H9 (cell line): ENCODE data around the gene DCHS2. TPM values are rescaled to one million over a fixed set of nuclear protein-coding genes. Genes with fewer than 3 reads are reported as not detected.

Source experiments
- DNase-seq: peaks from one replicate; pipeline ENCODE4 v3.0.0-alpha.2; 2017
- H2AFZ ChIP-seq: one replicate; pipeline ENCODE4 v1.6.1; 2013; ENCODE audit warnings: mild to moderate bottlenecking, low read length, control low read depth, moderate library complexity
- H2AK5ac ChIP-seq: 2 replicates; pipeline ENCODE4 v1.6.1; 2013; ENCODE audit warnings: low read length, control low read depth, mixed read lengths; ENCODE audit not compliant: insufficient read length
- H2BK120ac ChIP-seq: one replicate; pipeline ENCODE4 v1.6.1; 2013; ENCODE audit warnings: low read depth, mild to moderate bottlenecking, low read length, control low read depth, inconsistent platforms; ENCODE audit not compliant: poor library complexity, severe bottlenecking
- H2BK12ac ChIP-seq: 2 replicates; pipeline ENCODE4 v1.6.1; 2013; ENCODE audit warnings: low read length, control low read depth, mixed read lengths, low read depth; ENCODE audit not compliant: insufficient read length
- H2BK15ac ChIP-seq: 2 replicates; pipeline ENCODE4 v1.6.1; 2013; ENCODE audit warnings: low read depth, low read length, control low read depth
- H2BK20ac ChIP-seq: one replicate; pipeline ENCODE4 v1.6.1; 2013; ENCODE audit warnings: low read depth, mild to moderate bottlenecking, low read length, control low read depth, inconsistent platforms; ENCODE audit not compliant: poor library complexity, severe bottlenecking
- H2BK5ac ChIP-seq: 2 replicates; pipeline ENCODE4 v1.6.1; 2013; ENCODE audit warnings: low read length, control low read depth, mixed read lengths; ENCODE audit not compliant: insufficient read length
- H3K14ac ChIP-seq: 2 replicates; pipeline ENCODE4 v1.6.1; 2013; ENCODE audit warnings: low read length, control low read depth; ENCODE audit not compliant: insufficient read depth
- H3K18ac ChIP-seq: 2 replicates; pipeline ENCODE4 v1.6.1; 2013; ENCODE audit warnings: low read depth, mild to moderate bottlenecking, mixed read lengths, low read length, control low read depth; ENCODE audit not compliant: insufficient read length
- H3K23ac ChIP-seq: 2 replicates; pipeline ENCODE4 v1.6.1; 2013; ENCODE audit warnings: low read length, control low read depth, mixed read lengths, low read depth; ENCODE audit not compliant: insufficient read length
- H3K23me2 ChIP-seq: 2 replicates; pipeline ENCODE4 v1.6.1; 2013; ENCODE audit warnings: low read depth, mild to moderate bottlenecking, mixed read lengths, low read length, control low read depth; ENCODE audit not compliant: insufficient read length, poor library complexity, severe bottlenecking
- H3K27ac ChIP-seq: 2 replicates; pipeline ENCODE4 v1.5.1; 2013; ENCODE audit warnings: low read length, control low read depth, mixed read lengths, low read depth; ENCODE audit not compliant: insufficient read length
- H3K27me3 ChIP-seq: 2 replicates; pipeline ENCODE4 v1.6.1; 2013; ENCODE audit warnings: low read length, control low read depth, inconsistent platforms; ENCODE audit not compliant: insufficient read depth
- H3K4ac ChIP-seq: 2 replicates; pipeline ENCODE4 v1.6.1; 2013; ENCODE audit warnings: low read depth, mild to moderate bottlenecking, control low read depth, inconsistent platforms, low read length, moderate library complexity
- H3K4me1 ChIP-seq: 2 replicates; pipeline ENCODE4 v1.6.1; 2013; ENCODE audit warnings: low read length, control low read depth, inconsistent platforms; ENCODE audit not compliant: insufficient read depth
- H3K4me2 ChIP-seq: 2 replicates; pipeline ENCODE4 v1.6.1; 2013; ENCODE audit warnings: low read length, control low read depth, mixed read lengths; ENCODE audit not compliant: insufficient read length, insufficient read depth
- H3K56ac ChIP-seq: 2 replicates; pipeline ENCODE4 v1.6.1; 2013; ENCODE audit warnings: low read depth, mild to moderate bottlenecking, mixed read lengths, low read length, control low read depth; ENCODE audit not compliant: insufficient read length
- H3K79me1 ChIP-seq: 2 replicates; pipeline ENCODE4 v1.6.1; 2013; ENCODE audit warnings: low read depth, mild to moderate bottlenecking, moderate library complexity, low read length, control low read depth, inconsistent platforms; ENCODE audit not compliant: insufficient read depth, poor library complexity, severe bottlenecking
- H3K79me2 ChIP-seq: 2 replicates; pipeline ENCODE4 v1.6.1; 2013; ENCODE audit warnings: low read length, control low read depth, inconsistent platforms; ENCODE audit not compliant: insufficient read depth
- H3K9ac ChIP-seq: 2 replicates; pipeline ENCODE4 v1.6.1; 2013; ENCODE audit warnings: low read length, control low read depth, mixed read lengths; ENCODE audit not compliant: insufficient read length; ENCODE audit errors: extremely low read depth
- H3K9me3 ChIP-seq: one replicate; pipeline ENCODE4 v1.6.1; 2013; ENCODE audit warnings: low read depth, low read length, inconsistent platforms; ENCODE audit not compliant: control insufficient read depth
- H3T11ph ChIP-seq: one replicate; pipeline ENCODE4 v1.6.1; 2013; ENCODE audit warnings: mild to moderate bottlenecking, low read length, control low read depth, inconsistent platforms
- H4K20me1 ChIP-seq: one replicate; pipeline ENCODE4 v1.6.1; 2013; ENCODE audit not compliant: control insufficient read depth, insufficient read length, insufficient read depth
- H4K5ac ChIP-seq: 2 replicates; pipeline ENCODE4 v1.6.1; 2013; ENCODE audit warnings: low read depth, mild to moderate bottlenecking, mixed read lengths, low read length, control low read depth; ENCODE audit not compliant: insufficient read length
- H4K8ac ChIP-seq: replicated peaks from 2 replicates; pipeline ENCODE4 v1.6.1; 2013; ENCODE audit warnings: low read length, control low read depth, mixed read lengths, low read depth; ENCODE audit not compliant: insufficient read length
- H4K91ac ChIP-seq: 2 replicates; pipeline ENCODE4 v1.6.1; 2013; ENCODE audit warnings: low read depth, mild to moderate bottlenecking, moderate library complexity, mixed read lengths, low read length, control low read depth; ENCODE audit not compliant: insufficient read length
- H3K27ac Mint-ChIP-seq, 3 experiments: 2 replicates in 2 of 3; 3 replicates in 1 of 3; pipeline ENCODE4 v1.8.0; 2020 to 2021; ENCODE audit warnings: mixed read lengths in 3 of 3, mild to moderate bottlenecking in 1 of 3, moderate library complexity in 1 of 3
- H3K27me3 Mint-ChIP-seq: 2 replicates; pipeline ENCODE4 v1.8.0; 2021; ENCODE audit warnings: low read depth, mild to moderate bottlenecking, moderate library complexity, mixed read lengths
- H3K36me3 Mint-ChIP-seq, 3 experiments: 2 replicates in 2 of 3; 3 replicates in 1 of 3; pipeline ENCODE4 v1.8.0; 2020 to 2021; ENCODE audit warnings: low read depth in 3 of 3, mixed read lengths in 3 of 3; ENCODE audit not compliant: insufficient read depth in 1 of 3
- H3K4me1 Mint-ChIP-seq, 2 experiments: 2 replicates each; pipeline ENCODE4 v1.8.0; 2020; ENCODE audit warnings: mixed read lengths in 2 of 2
- H3K4me3 Mint-ChIP-seq, 2 experiments: 2 replicates in 1 of 2; 3 replicates in 1 of 2; pipeline ENCODE4 v1.8.0; 2020 to 2021; ENCODE audit warnings: mild to moderate bottlenecking in 2 of 2, mixed read lengths in 2 of 2, moderate library complexity in 1 of 2
- H3K9me3 Mint-ChIP-seq, 2 experiments: 2 replicates in 1 of 2; 3 replicates in 1 of 2; pipeline ENCODE4 v1.8.0; 2020; ENCODE audit warnings: mild to moderate bottlenecking in 2 of 2, mixed read lengths in 2 of 2, moderate library complexity in 1 of 2
- CTCF ChIP-seq: fragments of 200-600 bp; sonication (generic); conservative IDR thresholded peaks from 3 replicates; pipeline ENCODE4 v1.8.0; 2021; ENCODE audit warnings: antibody characterized with exemption, mild to moderate bottlenecking
- WGBS: extraction: QIAGEN DNeasy Blood & Tissue Kit; methylation state at CpG from one replicate; pipeline ENCODE4 v1.1.7; 2013; ENCODE audit warnings: missing lambda C conversion rate, low lambda C conversion rate, mixed read lengths; ENCODE audit not compliant: insufficient read length; ENCODE audit errors: extremely low coverage; 5-methylcytosine and 5-hydroxymethylcytosine counted together
- total RNA-seq: library from RNA; stranded (reverse); gene quantifications from 2 replicates; pipeline ENCODE4 v1.2.1, GENCODE V29; 2021

DCHS2 gene
- total RNA-seq, 1 experiment from 2014 or later = 0.57 TPM

DNA sequence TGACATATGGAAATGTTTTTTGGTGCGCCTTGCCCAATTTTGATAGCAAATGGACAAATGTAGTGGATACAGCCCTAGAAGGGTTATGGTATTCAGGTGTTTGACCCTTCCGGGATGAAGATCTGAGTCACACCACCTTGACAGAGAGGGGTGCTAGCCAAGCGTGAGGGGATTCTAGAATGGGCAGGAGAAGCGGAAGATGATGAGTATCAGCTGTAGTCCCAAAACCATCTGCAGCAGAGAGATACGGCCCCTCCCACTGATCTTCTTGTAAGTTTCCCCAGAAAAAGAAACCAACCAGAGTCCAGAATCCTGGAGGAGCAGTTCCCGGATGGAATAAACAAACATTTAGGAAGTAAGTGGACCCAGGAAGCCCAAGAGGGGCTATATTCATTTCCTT is 18.1 kb downstream of the DCHS2 start:
- no peak overlapping the region for H2AFZ ChIP-seq
- H2BK120ac ChIP-seq = no peak overlapping the region
- H3K4me1 ChIP-seq = no peaks in the 10 kb centered on the region
- no peak overlapping the region for H2BK20ac ChIP-seq
- no CpG with 5 or more reads among the region's 6 CpGs for WGBS
- Mint-ChIP-seq H3K36me3 (no peaks in the 10 kb centered on the region), H3K27ac (0 out of 7 replicates have a peak overlapping the region, but pooled peaks of 1 of the 3 experiments have one; percentile 10), H3K9me3 (no peaks in the 10 kb centered on the region; a peak in 1 of 5 replicates), H3K4me1 (no peaks in the 10 kb centered on the region), H3K4me3 (no peak overlapping the region), H3K27me3 (no peaks in the 10 kb centered on the region)
- H3K9ac ChIP-seq = no peak overlapping the region
- no peaks in the 10 kb centered on the region for H3K27me3 ChIP-seq
- H3T11ph ChIP-seq = no peak overlapping the region
- H4K20me1 ChIP-seq = no peaks in the 10 kb centered on the region
- no peaks in the 10 kb centered on the region for H3K23me2 ChIP-seq
- no peak overlapping the region for H3K23ac ChIP-seq
- no peak overlapping the region for H2BK12ac ChIP-seq
- no peak for TF ChIP-seq CTCF
- H3K27ac ChIP-seq = no peak overlapping the region
- H2BK15ac ChIP-seq = no peak overlapping the region
- DNase-seq = no peak
- H3K18ac ChIP-seq = no peak overlapping the region
- H3K9me3 ChIP-seq = no peaks in the 10 kb centered on the region
- no peak overlapping the region for H4K91ac ChIP-seq
- no peaks in the 10 kb centered on the region for H3K79me1 ChIP-seq
- H3K4ac ChIP-seq = no peak overlapping the region
- no peak overlapping the region for H3K14ac ChIP-seq
- H3K79me2 ChIP-seq = no peaks in the 10 kb centered on the region
- no peak overlapping the region for H3K56ac ChIP-seq
- H4K5ac ChIP-seq = no peak overlapping the region
- no peak overlapping the region for H2BK5ac ChIP-seq
- H4K8ac ChIP-seq = no peak overlapping the region
- H3K4me2 ChIP-seq = no peak overlapping the region
- H2AK5ac ChIP-seq = no peak overlapping the region
